Neural progenitor cell (in vitro differentiated cells): ENCODE measurements around the gene SYNGR2. TPM values are rescaled to one million over a fixed set of nuclear protein-coding genes. Genes with fewer than 3 reads are reported as not detected.

Source experiments
- DNase-seq: peaks from one replicate; pipeline ENCODE4 v3.0.0-alpha.2; 2016; ENCODE audit warnings: low spot score
- H2AFZ ChIP-seq: fragments of 200-600 bp; sonication (generic); replicated peaks from 2 replicates; pipeline ENCODE4 v1.6.1; 2016; ENCODE audit warnings: antibody characterized with exemption
- H3F3A ChIP-seq: fragments of 200-600 bp; sonication (generic); 2 replicates; pipeline ENCODE4 v1.6.1; 2016; ENCODE audit warnings: antibody characterized with exemption, low read depth
- H3K27ac ChIP-seq: fragments of 200-600 bp; sonication (generic); 2 replicates; pipeline ENCODE4 v1.5.1; 2016; ENCODE audit warnings: mild to moderate bottlenecking
- H3K27me3 ChIP-seq: fragments of 200-600 bp; sonication (generic); 2 replicates; pipeline ENCODE4 v1.6.1; 2016; ENCODE audit warnings: mild to moderate bottlenecking, moderate library complexity
- H3K36me3 ChIP-seq: fragments of 200-600 bp; sonication (generic); 2 replicates; pipeline ENCODE4 v1.5.1; 2016
- H3K4me1 ChIP-seq: fragments of 200-600 bp; sonication (generic); 2 replicates; pipeline ENCODE4 v1.6.1; 2016; ENCODE audit warnings: mixed run types
- H3K4me2 ChIP-seq: fragments of 200-600 bp; sonication (generic); 2 replicates; pipeline ENCODE4 v1.6.1; 2016
- H3K4me3 ChIP-seq: fragments of 200-600 bp; sonication (generic); 2 replicates; pipeline ENCODE4 v1.5.1; 2016
- H3K79me2 ChIP-seq: fragments of 200-600 bp; sonication (generic); 2 replicates; pipeline ENCODE4 v1.6.1; 2016; ENCODE audit warnings: low read depth
- H3K9ac ChIP-seq: fragments of 200-600 bp; sonication (generic); 2 replicates; pipeline ENCODE4 v1.6.1; 2016
- H3K9me3 ChIP-seq: fragments of 200-600 bp; sonication (generic); 2 replicates; pipeline ENCODE4 v1.5.1; 2016; ENCODE audit warnings: low read depth
- H4K20me1 ChIP-seq: fragments of 200-600 bp; sonication (generic); 2 replicates; pipeline ENCODE4 v1.6.1; 2016; ENCODE audit warnings: low read depth
- H3K27ac Mint-ChIP-seq: 3 replicates; pipeline ENCODE4 v1.8.0; 2021; ENCODE audit warnings: mixed read lengths
- H3K27me3 Mint-ChIP-seq: 2 replicates; pipeline ENCODE4 v1.8.0; 2022; ENCODE audit warnings: low read depth, mild to moderate bottlenecking, inconsistent platforms, moderate library complexity, mixed read lengths; ENCODE audit not compliant: insufficient read depth
- H3K36me3 Mint-ChIP-seq: 3 replicates; pipeline ENCODE4 v1.8.0; 2021; ENCODE audit warnings: mixed read lengths
- H3K4me1 Mint-ChIP-seq: 3 replicates; pipeline ENCODE4 v1.8.0; 2021; ENCODE audit warnings: mixed read lengths
- H3K4me3 Mint-ChIP-seq: 3 replicates; pipeline ENCODE4 v1.8.0; 2021; ENCODE audit warnings: mild to moderate bottlenecking, moderate library complexity, mixed read lengths
- H3K9me3 Mint-ChIP-seq: 3 replicates; pipeline ENCODE4 v1.8.0; 2020; ENCODE audit warnings: mixed read lengths
- CTCF ChIP-seq: fragments of 200-600 bp; sonication (generic); IDR thresholded peaks from 2 replicates; pipeline ENCODE4 v1.5.1; 2017; ENCODE audit warnings: antibody characterized with exemption, mild to moderate bottlenecking
- EZH2 ChIP-seq: fragments of 200-600 bp; sonication (generic); IDR thresholded peaks from 2 replicates; pipeline ENCODE4 v1.6.1; 2017; ENCODE audit warnings: antibody characterized with exemption, mild to moderate bottlenecking, moderate library complexity
- EZH2phosphoT487 ChIP-seq: fragments of 200-600 bp; sonication (generic); IDR thresholded peaks from 2 replicates; pipeline ENCODE4 v1.6.1; 2017; ENCODE audit warnings: antibody characterized with exemption
- total RNA-seq: library from RNA; depleted of rRNA; stranded (reverse); fragments of >200 nt; gene quantifications from 2 replicates; pipeline ENCODE4 v1.2.3, GENCODE V29; 2015; ENCODE audit warnings: low replicate concordance

Gene SYNGR2
- total RNA-seq, 1 donor from 2014 or later, result 6.2 TPM

DNA sequence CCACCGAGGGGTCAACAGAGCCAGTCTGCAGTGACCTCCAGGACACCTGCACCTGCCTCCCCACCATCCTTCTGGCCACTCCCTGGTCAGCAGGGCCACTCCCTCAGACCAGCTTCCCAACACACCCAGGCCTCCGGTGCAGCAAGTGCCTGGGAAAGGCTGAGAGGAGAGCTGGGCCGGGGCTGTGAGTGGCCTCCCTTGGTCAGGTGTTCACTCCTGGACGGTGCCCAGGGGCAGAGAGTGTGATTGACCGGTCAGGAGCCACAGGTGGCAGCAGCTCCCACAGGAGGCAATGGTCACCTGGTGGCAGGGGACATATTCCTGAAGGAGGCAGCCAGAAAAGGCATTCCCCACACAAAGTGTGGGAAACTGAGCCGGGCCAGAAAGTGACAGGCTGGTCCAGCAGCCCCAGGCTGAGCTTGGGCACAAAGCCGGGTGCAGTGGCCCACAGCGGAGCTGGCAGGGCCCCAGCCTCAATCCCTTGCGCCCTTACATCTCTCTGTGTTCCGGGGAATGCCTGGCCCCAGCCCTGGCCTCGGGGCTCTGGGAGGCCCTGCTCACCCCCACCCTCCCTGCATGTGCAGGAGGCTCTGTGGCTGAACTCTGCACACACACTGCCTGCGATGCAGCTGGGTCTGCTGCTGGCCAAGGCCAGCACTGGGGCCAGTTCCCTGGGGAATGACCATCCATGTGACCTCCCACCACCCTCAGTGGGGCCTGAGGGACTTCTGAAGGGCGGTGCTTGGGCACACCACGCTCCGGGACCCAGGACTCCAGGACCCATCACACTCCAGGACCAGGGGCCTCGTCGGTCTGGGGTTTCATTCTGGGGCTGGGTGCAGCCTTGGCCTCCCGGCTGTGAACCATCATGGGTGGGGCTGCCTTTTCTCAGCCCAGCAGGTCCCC lies 23.4 kb upstream of the SYNGR2 start:
- H4K20me1 ChIP-seq, result no peaks in the 10 kb centered on the region
- H3K27me3 Mint-ChIP-seq, result peaks cover 9% of the 10 kb centered on the region
- no peaks in the 10 kb centered on the region for H3K9me3 ChIP-seq
- no peak overlapping the region for H3K9ac ChIP-seq
- peaks cover 6% of the 10 kb centered on the region for H3F3A ChIP-seq
- peaks cover 13% of the 10 kb centered on the region for H3K27me3 ChIP-seq
- DNase-seq, result no peak
- no peak overlapping the region for H3K27ac ChIP-seq
- H3K4me3 ChIP-seq, result no peak overlapping the region
- no peaks in the 10 kb centered on the region for H3K36me3 Mint-ChIP-seq
- H3K4me1 ChIP-seq, result no peaks in the 10 kb centered on the region
- no peaks in the 10 kb centered on the region for H3K79me2 ChIP-seq
- no peak overlapping the region for H3K4me3 Mint-ChIP-seq
- H3K4me1 Mint-ChIP-seq, result peaks cover 21% of the 10 kb centered on the region
- H3K36me3 ChIP-seq, result no peaks in the 10 kb centered on the region
- TF ChIP-seq EZH2phosphoT487 (no peak), CTCF (no peak), EZH2 (no peak)
- no peaks in the 10 kb centered on the region for H3K9me3 Mint-ChIP-seq
- H2AFZ ChIP-seq, result no peak overlapping the region
- no peak overlapping the region for H3K4me2 ChIP-seq
- no peak overlapping the region for H3K27ac Mint-ChIP-seq

- H3K27ac Mint-ChIP-seq, result peak overlapping the region; percentile 82
Measured at GRCh38 chr17:78146471-78146869, 21.9 kb upstream of the SYNGR2 start.

GRCh38 chr17:78146881-78147280 lies 21.5 kb upstream of the SYNGR2 start:
- no peak overlapping the region for H3K27ac ChIP-seq
- H3K27me3 Mint-ChIP-seq, result peaks cover 4% of the 10 kb centered on the region

More at GRCh38 chr17:78146471-78146869, 21.9 kb upstream of the SYNGR2 start:
- peaks cover 3% of the 10 kb centered on the region for H3K27me3 ChIP-seq
- no peak overlapping the region for H3K4me3 ChIP-seq
- no peak overlapping the region for H2AFZ ChIP-seq
- H3K4me1 Mint-ChIP-seq, result peaks cover 16% of the 10 kb centered on the region
- H3K36me3 ChIP-seq, result no peaks in the 10 kb centered on the region
- H3K9me3 Mint-ChIP-seq, result no peaks in the 10 kb centered on the region
- H3K9me3 ChIP-seq, result no peaks in the 10 kb centered on the region
- no peak overlapping the region for H3K9ac ChIP-seq
- H4K20me1 ChIP-seq, result no peaks in the 10 kb centered on the region
- peaks cover 5% of the 10 kb centered on the region for H3F3A ChIP-seq
- no peak overlapping the region for H3K4me3 Mint-ChIP-seq
- H3K79me2 ChIP-seq, result no peaks in the 10 kb centered on the region
- peaks cover 4% of the 10 kb centered on the region for H3K27me3 Mint-ChIP-seq
- peaks cover under 1% of the 10 kb centered on the region for H3K4me1 ChIP-seq
- no peaks in the 10 kb centered on the region for H3K36me3 Mint-ChIP-seq
- H3K4me2 ChIP-seq, result no peak overlapping the region
- DNase-seq, result no peak
- H3K27ac ChIP-seq, result no peak overlapping the region
- TF ChIP-seq EZH2 (no peak), EZH2phosphoT487 (no peak), CTCF (no peak)

More at GRCh38 chr17:78146881-78147280, 21.5 kb upstream of the SYNGR2 start:
- Histone ChIP-seq H3K4me3 (no peak overlapping the region), H4K20me1 (no peaks in the 10 kb centered on the region), H3K27me3 (no peaks in the 10 kb centered on the region), H3F3A (peaks cover 3% of the 10 kb centered on the region), H2AFZ (no peak overlapping the region), H3K36me3 (no peaks in the 10 kb centered on the region), H3K4me1 (peaks cover 5% of the 10 kb centered on the region), H3K9me3 (no peaks in the 10 kb centered on the region), H3K79me2 (no peaks in the 10 kb centered on the region), H3K4me2 (no peak overlapping the region), H3K9ac (no peak overlapping the region)
- H3K36me3 Mint-ChIP-seq, result no peaks in the 10 kb centered on the region
- H3K9me3 Mint-ChIP-seq, result no peaks in the 10 kb centered on the region
- H3K4me3 Mint-ChIP-seq, result no peak overlapping the region
- DNase-seq, result no peak
- H3K27ac Mint-ChIP-seq, result no peak overlapping the region
- TF ChIP-seq EZH2 (no peak), CTCF (no peak), EZH2phosphoT487 (no peak)
- peaks cover 20% of the 10 kb centered on the region for H3K4me1 Mint-ChIP-seq
